Astrocyte (in vitro differentiated cells and primary cell): Measurements from ENCODE around the gene SND1. TPM values are rescaled to one million over a fixed set of nuclear protein-coding genes. Genes with fewer than 3 reads are reported as not detected.

Experiments
- DNase-seq: peaks from one replicate; pipeline ENCODE4 v3.0.0-alpha.2; 2010; ENCODE audit warnings: low read depth
- FAIRE-seq: peaks from 2 replicates; lab custom pipeline; 2011; peaks lifted over from hg19 to GRCh38; lab: Jason Lieb, UNC
- H2AFZ ChIP-seq: 2 replicates; pipeline ENCODE4 v1.6.0; 2012; ENCODE audit warnings: low read depth, low read length, inconsistent platforms
- H3K27ac ChIP-seq: 2 replicates; pipeline ENCODE4 v1.5.1; 2011; ENCODE audit warnings: low read depth, low read length, inconsistent platforms
- H3K27me3 ChIP-seq: 2 replicates; pipeline ENCODE4 v1.6.0; 2011; ENCODE audit warnings: low read length, inconsistent platforms; ENCODE audit not compliant: insufficient read depth
- H3K36me3 ChIP-seq: 2 replicates; pipeline ENCODE4 v1.5.1; 2011; ENCODE audit warnings: low read length, inconsistent platforms; ENCODE audit not compliant: insufficient read depth
- H3K4me1 ChIP-seq: 2 replicates; pipeline ENCODE4 v1.5.1; 2011; ENCODE audit warnings: low read length, inconsistent platforms; ENCODE audit not compliant: insufficient read depth
- H3K4me2 ChIP-seq: 2 replicates; pipeline ENCODE4 v1.6.0; 2012; ENCODE audit warnings: low read length, inconsistent platforms
- H3K4me3 ChIP-seq: 2 replicates; pipeline ENCODE4 v1.5.1; 2011; ENCODE audit warnings: low read depth, mild to moderate bottlenecking, low read length, inconsistent platforms; ENCODE audit not compliant: insufficient read depth
- H3K79me2 ChIP-seq: 2 replicates; pipeline ENCODE4 v1.6.0; 2012; ENCODE audit warnings: mild to moderate bottlenecking, low read length, inconsistent platforms; ENCODE audit not compliant: insufficient read depth
- H3K9ac ChIP-seq: 2 replicates; pipeline ENCODE4 v1.6.0; 2012; ENCODE audit warnings: mild to moderate bottlenecking, low read length, inconsistent platforms
- H3K9me3 ChIP-seq: 2 replicates; pipeline ENCODE4 v1.5.1; 2012; ENCODE audit warnings: low read depth, mild to moderate bottlenecking, low read length, inconsistent platforms; ENCODE audit not compliant: insufficient read depth
- H4K20me1 ChIP-seq: 2 replicates; pipeline ENCODE4 v1.6.0; 2012; ENCODE audit warnings: low read length, inconsistent platforms; ENCODE audit not compliant: insufficient read depth
- H3K27ac Mint-ChIP-seq: one replicate; pipeline ENCODE4 v1.8.0; 2021; ENCODE audit warnings: mild to moderate bottlenecking, mixed read lengths; ENCODE audit not compliant: unreplicated experiment
- H3K27me3 Mint-ChIP-seq: one replicate; pipeline ENCODE4 v1.8.0; 2021; ENCODE audit warnings: low read depth, mixed read lengths; ENCODE audit not compliant: unreplicated experiment
- H3K36me3 Mint-ChIP-seq: one replicate; pipeline ENCODE4 v1.8.0; 2021; ENCODE audit warnings: low read depth, mixed read lengths; ENCODE audit not compliant: unreplicated experiment
- H3K4me1 Mint-ChIP-seq: one replicate; pipeline ENCODE4 v1.8.0; 2021; ENCODE audit warnings: low read depth, mixed read lengths; ENCODE audit not compliant: unreplicated experiment
- H3K4me3 Mint-ChIP-seq: one replicate; pipeline ENCODE4 v1.8.0; 2021; ENCODE audit warnings: mild to moderate bottlenecking, moderate library complexity, mixed read lengths; ENCODE audit not compliant: unreplicated experiment
- H3K9me3 Mint-ChIP-seq: one replicate; pipeline ENCODE4 v1.8.0; 2021; ENCODE audit warnings: mild to moderate bottlenecking, mixed read lengths; ENCODE audit not compliant: unreplicated experiment
- EZH2 ChIP-seq: IDR thresholded peaks from 2 replicates; pipeline ENCODE4 v1.6.1; 2012; ENCODE audit warnings: mild to moderate bottlenecking, low read length, inconsistent platforms; ENCODE audit not compliant: insufficient read depth
- total RNA-seq: library from RNA; stranded (reverse); gene quantifications from 2 replicates; pipeline ENCODE4 v1.2.1, GENCODE V29; 2021
- TF ChIP-seq, protein P1 (sequence below): IDR thresholded peaks from 2 replicates; pipeline ENCODE4 v1.5.1; 2011; ENCODE audit warnings: low read depth, mild to moderate bottlenecking, inconsistent platforms, low read length, moderate library complexity; ENCODE audit not compliant: insufficient read depth

The SND1 gene
- total RNA-seq, 1 donor from 2014 or later: 267 TPM

DNA sequence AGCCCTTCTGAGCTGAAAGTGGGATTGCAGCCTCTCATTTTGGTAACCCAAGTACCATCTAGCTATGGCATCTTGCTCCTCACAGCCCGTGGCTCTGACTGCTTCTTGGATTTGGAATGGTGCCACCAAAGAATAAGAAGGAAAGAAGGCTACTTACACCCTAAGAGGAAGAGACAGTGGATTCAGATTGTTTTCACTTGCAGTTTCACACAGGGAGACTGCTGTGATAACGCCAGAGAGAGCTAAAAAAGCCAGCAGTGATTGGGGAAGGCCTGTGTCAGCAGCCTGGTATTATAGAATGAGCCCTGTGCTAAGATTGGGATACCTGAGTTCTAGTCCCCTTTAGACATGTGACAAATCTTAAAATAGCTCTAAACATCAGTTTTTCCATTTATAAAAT, 382.8 kb downstream of the SND1 start:
- Histone ChIP-seq H3K4me2 (no peak overlapping the region), H4K20me1 (peaks cover 84% of the 10 kb centered on the region), H3K4me1 (peaks cover 19% of the 10 kb centered on the region), H3K4me3 (no peak overlapping the region), H3K36me3 (no peaks in the 10 kb centered on the region), H3K27me3 (no peaks in the 10 kb centered on the region), H3K9me3 (no peaks in the 10 kb centered on the region), H3K9ac (no peak overlapping the region), H3K27ac (no peak overlapping the region), H2AFZ (no peak overlapping the region), H3K79me2 (peaks cover 16% of the 10 kb centered on the region)
- H3K4me1 Mint-ChIP-seq: peaks cover 21% of the 10 kb centered on the region
- FAIRE-seq (no peak), DNase-seq (no peak)
- TF ChIP-seq, protein P1, sequence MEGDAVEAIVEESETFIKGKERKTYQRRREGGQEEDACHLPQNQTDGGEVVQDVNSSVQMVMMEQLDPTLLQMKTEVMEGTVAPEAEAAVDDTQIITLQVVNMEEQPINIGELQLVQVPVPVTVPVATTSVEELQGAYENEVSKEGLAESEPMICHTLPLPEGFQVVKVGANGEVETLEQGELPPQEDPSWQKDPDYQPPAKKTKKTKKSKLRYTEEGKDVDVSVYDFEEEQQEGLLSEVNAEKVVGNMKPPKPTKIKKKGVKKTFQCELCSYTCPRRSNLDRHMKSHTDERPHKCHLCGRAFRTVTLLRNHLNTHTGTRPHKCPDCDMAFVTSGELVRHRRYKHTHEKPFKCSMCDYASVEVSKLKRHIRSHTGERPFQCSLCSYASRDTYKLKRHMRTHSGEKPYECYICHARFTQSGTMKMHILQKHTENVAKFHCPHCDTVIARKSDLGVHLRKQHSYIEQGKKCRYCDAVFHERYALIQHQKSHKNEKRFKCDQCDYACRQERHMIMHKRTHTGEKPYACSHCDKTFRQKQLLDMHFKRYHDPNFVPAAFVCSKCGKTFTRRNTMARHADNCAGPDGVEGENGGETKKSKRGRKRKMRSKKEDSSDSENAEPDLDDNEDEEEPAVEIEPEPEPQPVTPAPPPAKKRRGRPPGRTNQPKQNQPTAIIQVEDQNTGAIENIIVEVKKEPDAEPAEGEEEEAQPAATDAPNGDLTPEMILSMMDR: no peak
- no peak for TF ChIP-seq EZH2
- H3K27ac Mint-ChIP-seq: no peak overlapping the region
- peaks cover 6% of the 10 kb centered on the region for H3K36me3 Mint-ChIP-seq
- H3K4me3 Mint-ChIP-seq: no peak overlapping the region
- no peaks in the 10 kb centered on the region for H3K27me3 Mint-ChIP-seq
- H3K9me3 Mint-ChIP-seq: no peaks in the 10 kb centered on the region

DNA sequence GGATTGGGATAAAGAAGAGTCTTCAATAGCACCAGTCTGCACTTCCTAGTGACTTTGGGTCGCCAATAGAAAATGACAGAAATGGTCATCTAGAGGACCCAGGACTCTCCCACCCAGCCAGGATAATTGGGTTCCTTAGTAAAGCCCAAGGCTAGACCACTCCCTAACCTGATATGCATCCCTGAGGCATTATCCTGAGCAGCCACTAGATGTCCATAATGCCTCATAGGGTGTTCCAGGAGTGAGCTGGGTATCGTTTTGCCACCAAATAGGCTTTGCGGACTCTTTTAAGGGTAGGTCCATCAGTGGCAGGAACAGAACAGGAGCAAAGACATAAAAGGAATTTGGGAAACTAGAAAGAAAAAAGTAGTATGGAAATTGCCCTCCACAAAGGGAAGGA, 383.7 kb downstream of the SND1 start:
- no peak for FAIRE-seq

More for the DNA sequence above, 383.7 kb downstream of the SND1 start:
- H3K79me2 ChIP-seq: peaks cover 13% of the 10 kb centered on the region
- no peaks in the 10 kb centered on the region for H3K9me3 ChIP-seq
- H3K27ac ChIP-seq: no peak overlapping the region
- no peaks in the 10 kb centered on the region for H3K27me3 Mint-ChIP-seq
- H3K36me3 Mint-ChIP-seq: peaks cover 6% of the 10 kb centered on the region
- H3K36me3 ChIP-seq: no peaks in the 10 kb centered on the region
- H3K9me3 Mint-ChIP-seq: no peaks in the 10 kb centered on the region
- H2AFZ ChIP-seq: no peak overlapping the region
- no peaks in the 10 kb centered on the region for H3K27me3 ChIP-seq
- no peak overlapping the region for H3K4me3 ChIP-seq
- DNase-seq: no peak
- no peak overlapping the region for H3K4me2 ChIP-seq
- TF ChIP-seq, protein P1: peak; percentile 51
- TF ChIP-seq EZH2: no peak
- no peak overlapping the region for H3K27ac Mint-ChIP-seq
- H4K20me1 ChIP-seq: peaks cover 83% of the 10 kb centered on the region
- H3K4me1 ChIP-seq: peaks cover 14% of the 10 kb centered on the region
- no peak overlapping the region for H3K4me3 Mint-ChIP-seq
- H3K9ac ChIP-seq: no peak overlapping the region
- H3K4me1 Mint-ChIP-seq: peaks cover 22% of the 10 kb centered on the region
